Measurements from ENCODE around the gene VPS13D.
A peak's percentile ranks its signal among the peaks of the same experiment; 100 is the strongest.

Gene VPS13D

DNA sequence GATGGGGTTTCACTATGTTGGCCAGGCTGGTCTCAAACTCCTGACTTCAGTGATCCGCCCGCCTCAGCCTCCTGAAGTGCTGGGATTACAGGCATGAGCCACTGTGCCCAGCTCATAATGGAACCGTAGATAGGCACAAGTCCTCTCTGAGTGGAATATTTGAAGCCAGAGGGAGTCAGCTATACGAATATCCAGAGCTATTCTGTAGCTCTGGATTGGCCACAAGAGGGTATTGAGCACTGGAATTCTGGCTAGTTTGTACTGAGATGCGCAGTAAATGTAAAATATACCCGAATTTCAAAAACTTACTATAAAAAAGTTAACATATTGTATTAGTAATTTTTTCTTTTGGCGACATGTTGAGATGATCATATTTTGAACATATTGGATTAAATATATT lies 851 bp upstream of the VPS13D start:
- 0 out of 2 replicates have a peak, but pooled peaks cover 3% of the 10 kb centered on the region for H3K27me3 ChIP-seq (ENCODE audit: insufficient read depth, low read length)
- no peaks in the 10 kb centered on the region for H4K20me1 ChIP-seq (ENCODE audit: insufficient read depth, low read length)
- H3K36me3 ChIP-seq (ENCODE audit: insufficient read depth, low read length), result no peaks in the 10 kb centered on the region; the same call in 1 of the 2 replicates
- no peaks in the 10 kb centered on the region for H3K9me2 ChIP-seq (ENCODE audit: low read depth, low read length)
- no peak overlapping the region for H3K27ac ChIP-seq (ENCODE audit: low read depth, low read length, poor library complexity, severe bottlenecking)
- no peaks in the 10 kb centered on the region for H3F3A ChIP-seq (ENCODE audit: insufficient read depth, low read length)
- no peak for TF ChIP-seq EZH2 (IDR thresholded peaks at IDR 0.05; ENCODE audit: borderline replicate concordance, low read length)
- TF ChIP-seq, protein P1, sequence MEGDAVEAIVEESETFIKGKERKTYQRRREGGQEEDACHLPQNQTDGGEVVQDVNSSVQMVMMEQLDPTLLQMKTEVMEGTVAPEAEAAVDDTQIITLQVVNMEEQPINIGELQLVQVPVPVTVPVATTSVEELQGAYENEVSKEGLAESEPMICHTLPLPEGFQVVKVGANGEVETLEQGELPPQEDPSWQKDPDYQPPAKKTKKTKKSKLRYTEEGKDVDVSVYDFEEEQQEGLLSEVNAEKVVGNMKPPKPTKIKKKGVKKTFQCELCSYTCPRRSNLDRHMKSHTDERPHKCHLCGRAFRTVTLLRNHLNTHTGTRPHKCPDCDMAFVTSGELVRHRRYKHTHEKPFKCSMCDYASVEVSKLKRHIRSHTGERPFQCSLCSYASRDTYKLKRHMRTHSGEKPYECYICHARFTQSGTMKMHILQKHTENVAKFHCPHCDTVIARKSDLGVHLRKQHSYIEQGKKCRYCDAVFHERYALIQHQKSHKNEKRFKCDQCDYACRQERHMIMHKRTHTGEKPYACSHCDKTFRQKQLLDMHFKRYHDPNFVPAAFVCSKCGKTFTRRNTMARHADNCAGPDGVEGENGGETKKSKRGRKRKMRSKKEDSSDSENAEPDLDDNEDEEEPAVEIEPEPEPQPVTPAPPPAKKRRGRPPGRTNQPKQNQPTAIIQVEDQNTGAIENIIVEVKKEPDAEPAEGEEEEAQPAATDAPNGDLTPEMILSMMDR (IDR thresholded peaks at IDR 0.05; ENCODE audit: low read length), result no peak
- H3K9ac ChIP-seq (ENCODE audit: low read length), result no peak overlapping the region
- H3K4me3 ChIP-seq (ENCODE audit: low read depth, low read length, poor library complexity, severe bottlenecking), result no peak overlapping the region
- peaks cover 13% of the 10 kb centered on the region for H3K4me1 ChIP-seq (ENCODE audit: insufficient read depth, low read length, severe bottlenecking)
- H2AFZ ChIP-seq (ENCODE audit: low read length), result no peak overlapping the region
- no peaks in the 10 kb centered on the region for H3K9me3 ChIP-seq (ENCODE audit: low read length)
- H3K4me2 ChIP-seq (ENCODE audit: low read length), result no peak overlapping the region
- no peaks in the 10 kb centered on the region for H3K79me2 ChIP-seq (ENCODE audit: insufficient read depth, low read length)

DNA sequence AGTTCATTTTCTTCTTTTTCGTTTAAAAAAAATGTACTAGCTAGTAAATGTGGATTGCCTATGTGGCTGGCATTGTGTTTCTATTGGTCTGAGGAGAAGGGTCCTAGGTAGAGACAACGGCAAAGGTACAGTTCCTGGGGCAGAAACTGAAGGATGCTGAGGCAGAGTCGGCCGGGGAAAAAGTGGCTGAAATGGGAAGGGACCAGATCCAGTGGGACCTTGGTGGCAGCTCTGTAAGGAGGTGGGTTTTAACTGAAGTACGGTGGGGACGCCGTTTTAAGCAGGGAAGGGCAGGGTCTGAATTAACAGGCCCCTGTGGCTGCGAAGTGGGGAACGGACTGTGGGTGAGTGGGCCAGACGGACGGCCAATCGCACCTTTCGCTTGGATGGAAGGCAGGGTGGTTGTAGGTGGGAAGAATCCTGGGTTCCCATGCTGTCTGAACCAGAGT lies 420 bp upstream of the VPS13D start:
- Histone ChIP-seq H4K20me1 (ENCODE audit: insufficient read depth, low read length) (no peaks in the 10 kb centered on the region), H3K4me1 (ENCODE audit: insufficient read depth, low read length, severe bottlenecking) (peaks cover 13% of the 10 kb centered on the region), H3F3A (ENCODE audit: insufficient read depth, low read length) (no peaks in the 10 kb centered on the region), H3K4me3 (ENCODE audit: low read depth, low read length, poor library complexity, severe bottlenecking) (no peak overlapping the region), H3K4me2 (ENCODE audit: low read length) (no peak overlapping the region), H3K9me3 (ENCODE audit: low read length) (no peaks in the 10 kb centered on the region), H3K27ac (ENCODE audit: low read depth, low read length, poor library complexity, severe bottlenecking) (no peak overlapping the region), H3K9ac (ENCODE audit: low read length) (no peak overlapping the region), H3K36me3 (ENCODE audit: insufficient read depth, low read length) (no peaks in the 10 kb centered on the region; the same call in 1 of the 2 replicates), H3K79me2 (ENCODE audit: insufficient read depth, low read length) (no peaks in the 10 kb centered on the region), H3K27me3 (ENCODE audit: insufficient read depth, low read length) (0 out of 2 replicates have a peak, but pooled peaks cover 3% of the 10 kb centered on the region), H2AFZ (ENCODE audit: low read length) (no peak overlapping the region), H3K9me2 (ENCODE audit: low read depth, low read length) (no peaks in the 10 kb centered on the region)
- no peak for TF ChIP-seq EZH2 (IDR thresholded peaks at IDR 0.05; ENCODE audit: borderline replicate concordance, low read length)
- TF ChIP-seq, protein P1 (IDR thresholded peaks at IDR 0.05; ENCODE audit: low read length), result no peak

DNA sequence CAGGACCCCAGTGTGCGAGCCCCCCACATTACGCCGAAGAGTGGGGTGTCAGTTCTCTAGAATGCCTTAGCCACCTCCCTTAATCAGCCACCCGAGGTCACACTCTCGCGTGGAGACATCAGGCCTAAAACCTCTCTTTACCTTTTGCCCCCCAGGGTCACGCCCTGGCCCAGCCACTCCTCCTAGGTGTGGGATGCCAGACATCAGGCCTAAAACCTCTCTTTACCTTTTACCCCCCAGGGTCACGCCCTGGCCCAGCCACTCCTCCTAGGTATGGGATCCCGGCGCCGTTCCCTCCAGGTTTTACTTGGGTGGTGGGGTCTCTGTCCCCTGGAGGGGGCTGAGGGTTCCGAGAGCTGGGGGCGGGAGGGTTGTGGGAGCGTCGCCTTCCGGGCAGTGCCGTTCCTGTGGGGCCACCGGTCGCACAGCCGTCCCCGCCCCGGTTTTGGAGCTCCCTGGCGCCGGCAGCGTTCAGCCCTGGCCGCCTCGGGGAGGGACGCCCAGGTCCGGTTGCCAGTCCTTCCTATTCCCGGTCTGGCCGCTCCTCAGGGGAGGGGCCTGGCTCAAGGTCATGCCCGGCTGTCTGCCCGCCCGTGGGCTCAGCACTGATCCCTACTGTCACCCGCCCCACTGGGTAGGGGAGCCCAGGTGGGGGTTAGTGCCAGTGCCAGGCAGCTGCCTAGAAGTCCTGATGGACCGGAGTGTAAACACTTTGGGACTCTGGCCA lies 882 bp downstream of the VPS13D start:
- Histone ChIP-seq H3K4me1 (ENCODE audit: insufficient read depth, low read length, severe bottlenecking) (peaks cover 13% of the 10 kb centered on the region), H3K9ac (ENCODE audit: low read length) (peak overlapping the region; percentile 89), H3K79me2 (ENCODE audit: insufficient read depth, low read length) (no peaks in the 10 kb centered on the region), H2AFZ (ENCODE audit: low read length) (no peak overlapping the region), H3K4me3 (ENCODE audit: low read depth, low read length, poor library complexity, severe bottlenecking) (peak overlapping the region; percentile 97), H4K20me1 (ENCODE audit: insufficient read depth, low read length) (no peaks in the 10 kb centered on the region), H3F3A (ENCODE audit: insufficient read depth, low read length) (no peaks in the 10 kb centered on the region), H3K27me3 (ENCODE audit: insufficient read depth, low read length) (0 out of 2 replicates have a peak, but pooled peaks cover 3% of the 10 kb centered on the region), H3K36me3 (ENCODE audit: insufficient read depth, low read length) (no peaks in the 10 kb centered on the region), H3K9me3 (ENCODE audit: low read length) (no peaks in the 10 kb centered on the region), H3K9me2 (ENCODE audit: low read depth, low read length) (no peaks in the 10 kb centered on the region), H3K27ac (ENCODE audit: low read depth, low read length, poor library complexity, severe bottlenecking) (no peak overlapping the region), H3K4me2 (ENCODE audit: low read length) (peak overlapping the region; percentile 81)
- TF ChIP-seq, protein P1 (IDR thresholded peaks at IDR 0.05; ENCODE audit: low read length), result no peak
- no peak for TF ChIP-seq EZH2 (IDR thresholded peaks at IDR 0.05; ENCODE audit: borderline replicate concordance, low read length)
